HG03108 (cell line): ENCODE measurements around the gene C14orf119.

ENCODE experiments used
- ATAC-seq: cut with Tn5 transposase; IDR thresholded peaks from one replicate; pipeline ENCODE4 v1.9.1; 2021; ENCODE audit warnings: moderate library complexity; ENCODE audit not compliant: unreplicated experiment

Gene C14orf119

DNA sequence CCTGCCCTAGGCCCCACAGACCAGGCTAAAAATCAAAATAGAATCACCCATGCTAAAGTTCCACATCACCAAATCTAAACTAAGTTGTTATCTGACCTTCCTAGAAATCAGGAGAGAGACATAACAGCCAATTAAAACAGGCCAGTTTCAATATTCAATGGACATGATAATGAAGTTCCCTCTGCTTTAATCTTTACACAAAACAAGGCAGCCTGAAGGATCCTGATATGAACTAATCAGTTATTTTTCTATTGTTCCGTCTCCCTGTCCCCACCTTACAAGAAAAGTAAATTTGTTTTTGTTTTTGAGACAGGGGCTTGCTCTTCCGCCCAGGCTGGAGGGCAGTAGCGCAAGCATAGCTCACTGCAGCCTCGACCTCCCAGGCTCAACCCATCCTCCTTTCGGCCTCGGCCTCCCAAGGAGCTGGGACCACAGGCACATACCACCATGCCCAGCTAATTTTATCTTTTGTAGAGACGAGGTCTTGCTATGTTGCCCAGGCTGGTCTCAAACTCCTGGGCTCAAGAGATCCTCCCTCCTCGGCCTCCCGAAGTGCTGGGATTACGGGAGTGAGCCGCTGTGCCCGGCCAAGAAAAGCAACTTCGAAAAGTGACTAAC is 29.1 kb downstream of the C14orf119 start:
- ATAC-seq, result no peak

DNA sequence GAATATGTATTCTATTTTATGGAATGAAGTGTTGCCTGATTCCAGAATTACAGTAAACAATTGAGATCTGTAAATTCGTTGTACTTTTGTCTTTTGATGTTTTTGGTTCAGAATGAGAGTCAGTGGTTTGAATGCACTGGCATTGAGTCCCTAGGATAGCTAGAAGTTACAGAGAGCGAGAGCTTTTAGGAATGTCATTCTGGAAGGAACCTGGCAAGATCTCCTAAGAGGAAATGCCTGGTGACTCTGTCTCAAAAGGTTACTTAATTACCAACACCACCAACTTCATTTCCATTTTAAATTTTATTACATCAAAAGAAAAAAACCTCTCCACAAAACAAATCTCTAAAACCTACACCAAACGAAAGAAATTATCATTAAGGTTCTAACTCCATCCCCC is 29.7 kb downstream of the C14orf119 start:
- ATAC-seq, result no peak

DNA sequence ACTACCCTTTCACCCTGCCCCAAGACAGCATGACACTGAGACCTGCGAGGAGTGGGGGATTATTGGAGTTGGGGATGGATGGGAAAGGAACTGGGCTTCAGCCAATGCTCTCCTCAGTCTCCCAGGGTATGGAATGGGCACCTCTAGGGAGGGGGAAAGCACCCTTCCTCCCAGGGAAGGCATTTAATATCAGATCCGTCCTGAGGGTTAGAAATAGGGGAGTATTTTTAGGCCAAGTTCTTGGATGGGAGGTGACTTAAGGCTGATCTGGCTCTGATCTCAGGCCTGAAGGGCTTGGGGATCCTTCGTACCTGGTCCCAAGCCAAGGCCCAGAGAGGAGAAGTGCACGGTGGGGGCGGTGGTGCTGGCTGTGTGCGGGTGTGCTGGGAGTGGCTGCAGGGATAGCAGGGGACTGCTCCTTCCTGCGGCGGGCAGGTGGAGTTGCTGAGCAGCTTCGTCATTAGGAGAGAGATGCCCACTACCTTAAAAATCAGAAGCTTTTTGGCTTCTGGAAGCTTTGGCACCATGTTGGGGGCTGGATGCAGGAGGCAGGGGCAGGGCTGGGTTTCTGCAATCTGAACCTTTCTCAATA is 30.7 kb downstream of the C14orf119 start:
- no peak for ATAC-seq

DNA sequence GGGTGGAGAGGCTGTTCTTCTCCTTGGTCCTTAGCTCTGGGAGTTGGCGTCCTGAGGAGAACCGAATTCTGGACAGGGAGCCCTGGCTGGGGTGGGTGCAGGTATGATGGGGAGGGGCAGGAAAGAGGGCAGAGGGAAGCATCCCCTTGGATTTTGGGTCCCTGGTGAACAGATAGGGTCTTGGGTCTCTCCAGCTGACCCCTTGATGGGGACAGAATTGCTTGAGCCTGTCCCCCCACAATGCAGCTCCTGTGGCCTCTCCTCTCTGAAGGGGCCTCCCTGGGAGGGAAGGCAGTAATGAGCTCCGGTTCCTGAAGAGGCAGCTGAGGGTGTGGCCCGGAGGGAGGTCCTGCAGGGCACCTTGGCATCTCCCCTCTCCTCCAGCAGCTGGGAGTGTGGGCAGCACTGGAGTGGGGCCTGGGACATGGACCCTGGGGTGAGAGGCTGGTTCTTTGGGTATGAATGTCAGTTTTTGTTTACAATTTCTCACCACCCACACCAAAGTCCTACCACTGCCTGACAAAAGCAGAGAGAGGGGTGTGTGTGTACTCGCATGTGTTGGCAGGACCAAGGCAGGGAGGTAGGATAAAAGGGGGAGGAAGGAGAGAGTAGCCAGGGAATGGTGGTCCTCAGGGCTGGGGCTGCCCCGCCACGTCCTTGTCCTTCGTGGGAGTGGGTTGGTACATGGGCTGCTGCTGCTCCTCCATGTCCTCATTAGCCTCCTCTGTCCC is 31.4 kb downstream of the C14orf119 start:
- no peak for ATAC-seq

DNA sequence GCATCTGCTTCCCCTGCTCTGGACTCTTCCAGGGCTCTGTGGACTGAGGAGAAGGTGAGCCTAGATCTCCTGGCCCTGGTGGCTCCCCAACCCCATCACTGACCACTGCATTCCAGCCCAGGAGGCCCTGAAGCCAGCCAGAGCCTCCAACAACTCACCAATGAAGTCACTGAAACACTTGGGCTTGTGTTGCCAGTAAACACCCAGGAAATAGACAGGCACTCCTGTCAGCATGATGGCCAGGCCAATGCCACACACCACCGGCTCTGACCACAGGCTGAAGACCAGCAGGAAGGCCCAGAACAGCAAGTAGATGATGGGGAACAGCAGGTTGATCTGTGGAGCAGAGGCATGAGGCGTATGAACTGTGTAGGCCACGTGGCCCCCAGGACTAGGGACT is 32.6 kb downstream of the C14orf119 start:
- ATAC-seq, result no peak

DNA sequence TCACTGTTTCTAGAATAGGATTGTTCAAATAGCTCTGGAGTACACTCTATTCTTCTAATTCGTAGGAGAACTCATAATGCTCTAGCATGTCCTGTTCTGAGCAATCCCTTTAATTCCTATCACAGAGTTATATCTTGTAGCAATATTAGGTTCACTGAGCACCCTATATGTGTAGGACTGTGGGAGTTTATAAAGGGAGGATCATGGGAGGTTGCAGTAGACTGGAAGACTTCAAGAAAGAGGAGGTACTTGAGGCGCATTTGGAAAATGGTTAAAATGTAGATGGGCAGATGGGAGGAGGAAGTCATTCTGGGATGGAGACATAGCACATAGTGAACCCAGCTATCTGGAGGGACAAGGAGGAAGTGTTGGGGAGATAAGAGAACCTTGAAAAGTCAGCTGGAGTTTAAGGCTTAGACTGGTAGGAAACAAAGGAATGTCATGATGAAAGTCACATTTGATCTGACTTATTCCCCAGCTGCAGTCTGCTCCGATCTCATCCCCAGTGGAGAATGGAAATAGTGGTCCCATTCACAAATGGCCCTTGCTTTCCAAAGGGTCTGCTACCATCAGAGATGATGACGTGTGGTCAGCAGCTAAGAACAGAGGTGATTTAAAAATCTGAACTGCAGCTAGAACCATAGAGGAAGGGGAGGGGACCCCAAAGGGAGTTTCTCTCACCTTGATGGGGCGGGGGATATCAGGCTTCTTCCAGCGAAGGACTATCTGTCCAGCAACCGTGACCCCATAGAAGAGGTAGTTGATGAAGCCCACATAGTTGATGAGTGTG is 33.9 kb downstream of the C14orf119 start:
- ATAC-seq, result no peak

DNA sequence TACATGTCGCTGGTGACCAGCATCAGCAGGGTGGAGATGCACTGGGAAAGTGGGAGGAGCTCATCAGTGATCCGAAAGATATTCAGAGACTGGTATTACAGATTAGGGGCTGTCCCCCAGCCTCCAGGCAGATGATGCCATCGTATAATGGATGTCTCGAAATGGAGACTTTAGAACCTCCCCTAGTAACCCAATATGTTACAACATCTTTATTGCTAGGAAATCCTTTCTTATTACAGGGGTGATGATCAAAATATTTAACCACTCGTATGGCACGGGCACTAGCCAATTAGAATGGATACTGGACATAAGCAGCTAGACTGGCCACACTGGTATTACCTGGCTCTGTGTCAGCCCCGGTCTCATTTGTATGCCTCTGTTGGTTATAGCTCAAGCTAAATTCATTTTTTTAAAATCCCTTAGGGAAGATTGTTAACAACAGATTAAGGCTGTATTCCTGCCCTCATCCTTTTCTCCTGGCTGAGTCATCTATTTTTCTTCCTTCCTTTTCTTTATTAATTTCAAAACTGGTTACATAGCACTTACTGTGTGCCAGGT is 34.5 kb downstream of the C14orf119 start:
- no peak for ATAC-seq

DNA sequence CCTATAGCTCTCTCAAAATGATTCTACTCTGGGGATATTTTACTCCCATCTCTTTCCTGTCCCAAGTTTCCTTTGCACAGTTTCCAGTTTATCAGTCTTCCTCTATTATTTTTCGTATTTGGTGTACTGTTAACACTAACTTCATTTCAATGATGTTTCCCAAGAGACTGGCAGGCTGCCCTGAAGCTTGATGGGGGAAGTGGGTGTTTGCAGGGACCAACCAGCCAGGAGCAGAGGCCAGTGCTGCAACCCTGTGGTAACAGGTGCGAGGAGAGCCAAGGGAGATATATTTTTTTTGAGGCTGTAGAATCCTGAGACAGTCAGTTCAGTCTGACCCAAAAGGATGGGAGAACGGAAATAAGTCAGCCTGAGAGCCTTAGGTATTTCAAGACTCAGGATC is 35.6 kb downstream of the C14orf119 start:
- no peak for ATAC-seq

DNA sequence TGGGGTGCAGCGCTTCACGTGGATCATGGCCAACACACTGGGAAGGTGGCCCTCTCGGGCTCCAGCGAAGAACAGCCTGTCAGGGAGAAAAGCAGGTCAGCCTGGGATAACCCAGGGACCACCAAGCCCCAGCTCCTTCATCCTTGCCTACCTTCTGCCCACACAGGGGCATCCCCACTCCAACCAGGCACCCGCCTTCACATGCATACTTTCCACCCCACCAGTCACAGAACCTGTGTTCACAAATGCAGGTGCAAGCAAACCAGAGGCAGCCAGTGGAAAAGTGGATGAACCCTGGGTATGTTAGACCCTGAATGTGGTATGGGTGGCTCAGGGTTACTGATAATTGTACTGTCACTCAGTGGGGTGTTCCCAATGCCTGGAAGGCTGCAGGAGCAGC is 36.2 kb downstream of the C14orf119 start:
- ATAC-seq, result no peak

DNA sequence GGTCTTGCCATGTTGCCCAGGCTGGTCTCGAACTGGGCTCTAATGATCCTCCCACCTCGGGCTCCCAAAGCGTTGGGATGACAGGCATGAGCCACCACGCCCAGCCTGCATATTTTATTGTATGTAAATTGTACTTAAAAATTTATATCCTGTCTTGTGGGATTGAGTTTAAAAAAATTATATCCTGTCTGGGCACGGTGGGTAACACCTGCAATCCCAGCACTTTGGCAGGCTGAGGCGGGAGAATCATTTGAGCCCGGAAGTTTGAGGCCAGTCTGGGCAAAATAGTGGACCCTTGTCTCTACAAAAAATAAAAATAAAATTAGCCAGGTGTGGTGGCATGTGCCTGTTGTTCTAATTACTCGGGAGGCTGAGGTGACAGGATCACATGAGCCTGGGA is 37.7 kb downstream of the C14orf119 start:
- no peak for ATAC-seq

DNA sequence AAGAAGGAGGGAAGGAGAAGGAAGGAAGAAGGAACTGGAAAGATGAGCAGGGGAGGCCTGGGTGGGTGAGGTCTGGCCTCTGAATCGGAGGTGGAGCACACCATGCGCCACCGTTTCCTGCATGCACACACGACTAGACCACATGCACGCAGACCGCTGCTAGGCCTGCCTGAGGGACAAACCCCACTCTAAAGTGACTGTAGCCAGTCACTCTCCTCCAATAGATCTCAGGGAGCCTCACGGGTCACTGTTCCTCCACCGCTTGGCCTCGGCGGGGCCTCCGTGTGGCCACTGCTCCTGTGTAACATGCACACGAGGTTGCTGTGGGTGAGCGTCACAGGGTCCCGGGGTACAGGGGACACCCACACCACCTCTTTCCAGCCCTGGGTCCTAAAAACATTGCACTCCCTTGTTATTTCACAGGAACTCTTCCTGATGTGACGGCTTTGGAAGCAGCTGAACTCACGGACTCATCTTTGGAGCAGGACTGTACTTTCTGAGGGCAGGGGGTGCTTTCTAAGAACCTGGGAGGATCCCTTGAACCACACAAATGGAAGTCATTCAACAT is 41.3 kb downstream of the C14orf119 start:
- ATAC-seq, result no peak

DNA sequence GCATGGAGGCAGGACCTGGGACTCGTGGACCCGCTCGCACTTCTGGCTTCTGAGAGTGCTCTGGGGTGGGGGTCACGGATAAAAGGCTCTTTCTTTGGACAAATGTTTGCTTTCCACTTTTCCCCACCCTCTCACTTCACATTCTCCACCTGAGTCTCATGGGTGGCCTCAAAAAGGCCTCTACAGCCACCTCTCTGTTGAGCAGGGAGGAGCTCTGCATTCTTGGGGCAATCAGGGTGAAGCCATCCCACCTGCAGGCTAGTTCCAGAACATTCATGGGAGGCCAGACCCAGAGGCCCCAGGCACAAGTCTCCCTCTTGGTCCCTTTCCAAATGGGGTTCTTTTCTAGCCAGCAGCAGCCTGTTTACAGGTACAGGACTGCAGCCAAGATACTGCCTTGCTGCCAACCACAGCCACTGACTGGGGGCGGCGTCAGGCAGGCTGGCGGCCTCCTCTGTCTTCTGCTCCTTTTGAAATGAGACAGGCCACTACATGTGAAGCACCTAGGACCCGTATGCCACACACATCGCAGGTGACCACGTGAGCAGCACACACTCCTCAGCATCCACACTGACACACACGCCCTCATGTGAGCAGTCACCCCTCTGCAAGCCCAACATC is 42.0 kb downstream of the C14orf119 start:
- ATAC-seq, result no peak

DNA sequence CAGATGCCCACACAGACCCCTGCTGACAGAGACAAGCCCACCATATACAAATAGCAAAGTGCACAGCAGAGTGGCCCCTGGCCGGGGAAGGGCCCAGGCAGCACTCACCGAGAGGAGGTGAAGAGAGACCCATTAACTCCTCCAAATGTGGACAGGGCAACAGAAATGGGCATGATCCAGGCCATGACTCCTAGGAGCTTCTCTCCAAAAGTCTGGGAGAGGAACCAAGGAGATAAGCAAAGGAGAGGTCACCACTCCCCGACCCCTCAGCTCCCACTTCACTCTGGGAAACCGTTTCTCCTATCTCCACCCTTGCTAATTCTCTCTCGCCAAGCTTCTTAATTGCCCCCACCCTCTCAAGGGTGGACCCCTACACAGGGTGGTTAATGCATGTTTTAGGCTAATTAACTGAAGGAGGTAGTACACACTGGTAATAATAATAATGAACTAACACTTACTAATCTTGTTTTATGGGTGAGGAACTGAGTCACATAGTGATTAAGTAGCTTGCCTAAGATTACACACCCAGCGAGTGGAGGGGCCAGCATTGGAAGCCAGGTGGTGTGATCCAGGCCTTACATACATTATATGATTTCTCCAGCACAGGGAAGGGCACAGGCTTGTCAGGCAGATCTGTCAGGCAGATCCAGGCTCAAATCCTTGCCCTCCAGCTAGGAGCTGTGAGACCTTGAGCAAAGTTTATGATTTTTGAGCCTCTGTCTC is 42.7 kb downstream of the C14orf119 start:
- ATAC-seq, result no peak

DNA sequence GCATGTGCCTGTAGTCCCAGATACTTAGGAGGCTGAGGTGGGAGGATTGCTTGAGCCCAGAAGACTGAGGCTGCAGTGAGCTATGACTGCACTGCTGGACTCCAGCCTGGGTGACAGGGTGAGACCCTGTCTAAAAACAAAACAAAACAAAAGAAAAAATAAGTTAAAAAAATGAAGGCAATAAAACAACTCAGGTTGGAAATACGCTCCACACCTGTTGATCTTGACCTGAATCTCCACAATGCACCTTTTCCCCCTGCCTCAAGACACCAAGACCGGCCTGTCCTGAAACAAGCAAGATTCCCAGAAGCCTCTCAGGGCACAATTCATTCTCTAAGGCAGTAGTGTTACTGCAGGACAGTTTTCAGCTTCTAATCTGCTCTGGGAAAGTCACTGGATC is 44.6 kb downstream of the C14orf119 start:
- no peak for ATAC-seq

DNA sequence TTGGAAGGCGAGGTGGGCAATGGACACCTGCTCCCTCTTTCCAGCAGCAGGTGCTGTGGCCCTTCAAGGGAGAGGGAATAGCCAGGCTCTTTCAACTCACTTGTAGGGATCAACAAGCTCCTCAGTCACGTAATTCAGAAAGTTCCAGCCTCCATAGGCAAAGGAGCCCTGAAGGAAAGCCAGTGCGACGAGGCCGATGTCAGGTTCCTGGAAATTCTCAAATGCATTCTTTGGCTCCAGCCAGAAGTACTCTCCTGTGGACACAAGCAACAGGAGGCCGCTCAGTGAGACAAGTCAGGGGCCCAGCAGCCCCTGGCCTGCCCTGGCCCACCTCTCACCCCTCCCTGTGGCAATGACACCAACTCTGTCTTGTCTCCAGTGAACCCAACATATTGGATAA is 45.1 kb downstream of the C14orf119 start:
- ATAC-seq, result no peak

DNA sequence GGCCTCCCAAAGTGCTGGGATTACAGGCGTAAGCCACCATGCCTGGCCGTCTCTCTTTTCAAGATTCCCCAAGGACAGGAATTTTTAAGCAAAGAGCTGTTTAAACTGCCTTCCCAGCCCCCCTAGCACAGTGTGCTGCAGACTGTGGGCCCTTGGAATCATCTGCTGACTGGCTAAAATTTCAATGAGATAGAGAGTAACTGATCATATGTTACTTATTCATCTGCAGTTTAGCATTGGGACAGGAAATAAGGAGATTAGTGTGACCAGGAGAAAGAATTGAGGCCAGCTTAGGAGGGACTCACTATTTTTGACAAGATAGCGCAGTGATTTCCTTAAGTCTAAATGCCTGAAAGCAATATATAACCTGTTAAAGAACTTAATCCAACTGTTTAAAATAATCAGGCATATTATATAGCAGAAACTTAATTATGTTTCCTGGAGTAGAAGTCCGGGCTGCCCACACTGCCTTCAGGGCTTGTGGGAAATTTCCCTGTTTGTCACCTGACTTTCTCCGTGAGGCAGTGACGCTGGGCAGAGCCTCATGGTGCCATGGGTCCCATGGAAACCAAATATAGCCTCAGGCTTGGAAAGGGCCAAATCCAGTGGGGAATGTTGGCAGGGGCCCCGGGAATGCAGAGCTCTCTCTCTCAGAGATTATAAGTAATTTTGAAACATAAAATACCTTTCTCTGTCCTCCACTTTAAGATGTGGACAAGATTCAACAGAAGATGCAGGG is 46.6 kb downstream of the C14orf119 start:
- ATAC-seq, result no peak

DNA sequence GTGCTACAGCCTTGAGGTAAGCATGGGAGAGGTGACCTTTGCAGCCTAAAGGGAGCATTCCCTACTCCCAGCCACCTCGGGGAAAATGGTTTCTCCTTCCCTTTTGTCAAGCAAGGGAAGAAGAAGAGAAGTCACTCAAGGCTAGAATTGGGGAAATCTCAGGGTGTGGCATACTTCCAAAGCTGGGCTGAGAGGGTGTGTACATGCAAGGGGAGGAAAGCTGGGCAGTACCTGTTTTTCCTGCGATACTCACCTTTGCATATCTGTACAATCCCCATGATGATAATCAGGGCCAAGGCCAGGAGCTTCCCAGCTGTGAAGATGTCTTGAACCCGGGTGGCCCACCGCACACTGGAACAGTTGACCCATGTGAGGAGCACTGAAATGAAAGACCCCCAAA is 47.5 kb downstream of the C14orf119 start:
- ATAC-seq, result no peak

DNA sequence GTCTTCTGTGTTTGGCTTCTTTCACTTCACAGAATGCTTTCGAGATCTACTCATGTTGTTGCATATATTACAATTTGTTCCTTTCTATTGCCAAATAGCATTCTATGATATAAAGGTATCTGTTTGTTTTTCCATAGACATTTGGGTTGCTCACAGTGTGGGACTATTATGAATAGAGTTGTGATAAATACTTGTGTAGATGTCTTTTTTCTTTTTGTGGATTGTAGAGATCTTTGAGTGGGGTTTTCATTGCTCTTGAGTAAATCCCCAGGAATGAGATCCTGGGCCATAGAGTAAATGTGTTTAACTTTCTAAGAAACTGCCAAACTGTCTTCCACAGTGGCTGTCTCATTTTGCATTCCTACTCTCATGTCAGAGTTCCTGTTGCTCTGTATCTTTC is 48.6 kb downstream of the C14orf119 start:
- no peak for ATAC-seq

DNA sequence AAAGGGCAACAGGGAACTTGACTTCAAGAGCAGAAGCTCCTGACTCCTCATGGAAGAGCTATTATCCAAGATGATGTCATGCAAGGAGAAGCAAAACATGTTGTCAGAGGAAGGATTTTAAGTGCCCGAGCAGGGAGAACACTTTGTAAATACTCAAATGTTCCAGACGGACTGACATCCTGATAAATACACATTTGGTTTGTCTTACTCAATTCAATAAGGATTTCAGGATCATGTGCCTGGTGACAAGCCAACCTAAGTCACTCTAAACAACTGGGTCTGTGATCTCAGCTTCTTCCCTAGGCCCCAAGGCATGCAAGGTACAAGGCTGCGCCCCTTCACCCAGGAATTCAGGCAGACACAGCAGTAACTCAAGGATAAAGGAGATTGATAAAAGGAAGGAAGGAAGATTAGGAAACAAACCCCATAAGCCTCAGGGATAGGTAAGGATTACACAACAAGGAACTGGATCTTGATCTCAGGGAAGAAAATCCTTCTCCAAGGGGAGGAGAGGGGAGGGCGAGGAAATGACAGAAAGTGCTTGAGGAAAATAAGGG is 50.6 kb downstream of the C14orf119 start:
- no peak for ATAC-seq
